HG03045 (cell line): ENCODE measurements around the gene TMIE.
"Not testable (repeated sequence)": the region's sequence is repeated elsewhere in the genome, so short reads cannot be mapped to it uniquely, and the experiment has no call there.

Experiments
- ATAC-seq: cut with Tn5 transposase; IDR thresholded peaks from one replicate; pipeline ENCODE4 v1.9.1; 2021; ENCODE audit warnings: mild to moderate bottlenecking, moderate library complexity; ENCODE audit not compliant: unreplicated experiment

The TMIE gene

GRCh38 chr3:46719044-46719565 is 17.9 kb downstream of the TMIE start:
- ATAC-seq: no peak

GRCh38 chr3:46719735-46720271 is 18.6 kb downstream of the TMIE start:
- no peak for ATAC-seq

GRCh38 chr3:46721009-46721408 is 19.8 kb downstream of the TMIE start:
- ATAC-seq: no peak

DNA sequence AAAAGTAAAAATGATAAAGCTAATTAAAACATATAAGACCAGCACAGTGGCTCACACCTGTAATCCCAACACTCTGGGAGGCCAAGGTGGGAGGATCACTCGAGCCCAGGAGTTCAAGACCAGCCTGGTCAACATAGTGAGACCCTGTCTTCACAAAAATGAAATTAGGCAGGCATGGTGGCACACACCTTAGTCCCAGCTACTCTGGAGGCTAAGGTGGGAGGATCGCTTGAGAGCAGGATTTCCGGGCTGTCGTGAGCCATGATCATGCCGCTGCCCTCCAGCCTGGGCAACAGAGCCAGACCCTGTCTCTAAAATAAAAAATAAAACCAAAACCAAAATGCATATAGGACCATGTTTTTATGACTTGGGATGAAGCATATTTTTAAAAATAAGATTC is 21.3 kb downstream of the TMIE start:
- ATAC-seq: no peak

- ATAC-seq: no peak
These were observed 23.2 kb downstream of the TMIE start for GRCh38 chr3:46724424-46724823.

- no peak for ATAC-seq
These were observed 24.6 kb downstream of the TMIE start for GRCh38 chr3:46725621-46726314.

DNA sequence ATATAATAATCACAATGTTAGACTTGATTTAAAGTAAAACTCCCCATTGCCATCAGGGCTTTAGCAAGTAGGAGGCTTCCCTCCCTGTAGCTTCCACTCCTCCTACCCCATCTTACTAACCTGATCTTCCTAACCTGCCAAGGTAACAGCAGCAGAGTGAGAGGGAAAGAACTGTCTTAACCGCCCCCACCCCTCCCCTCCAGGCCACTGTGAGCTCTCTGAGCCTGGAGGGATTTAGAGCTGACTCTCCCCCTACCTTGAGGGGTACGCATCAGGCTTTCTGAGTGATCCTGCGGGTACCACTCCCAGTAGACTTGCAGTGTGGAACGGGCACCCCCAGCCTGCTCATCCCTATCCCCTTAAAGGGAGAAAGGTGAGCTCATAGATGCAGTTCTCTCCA is 27.8 kb downstream of the TMIE start:
- ATAC-seq: no peak

DNA sequence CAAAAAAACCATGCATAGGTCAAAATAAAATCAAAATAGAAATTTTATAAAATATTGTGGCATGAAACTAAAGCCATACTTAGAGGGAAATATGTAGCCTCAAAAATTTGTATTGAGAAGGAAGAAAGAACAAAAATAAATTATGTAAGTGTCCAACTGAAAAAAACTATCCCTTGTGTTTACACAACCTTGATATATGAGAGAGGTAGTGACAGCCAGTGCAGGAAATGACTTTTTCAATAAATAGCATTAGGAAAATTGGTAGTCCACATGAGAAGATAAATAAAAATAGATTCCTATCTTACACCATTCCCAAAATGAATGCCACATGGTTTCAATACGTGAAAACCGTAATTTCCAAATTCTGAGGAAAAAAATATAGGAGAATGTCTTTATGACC is 29.6 kb downstream of the TMIE start:
- ATAC-seq: no peak

- ATAC-seq: no peak
These were observed 30.6 kb downstream of the TMIE start for GRCh38 chr3:46731795-46732194.

DNA sequence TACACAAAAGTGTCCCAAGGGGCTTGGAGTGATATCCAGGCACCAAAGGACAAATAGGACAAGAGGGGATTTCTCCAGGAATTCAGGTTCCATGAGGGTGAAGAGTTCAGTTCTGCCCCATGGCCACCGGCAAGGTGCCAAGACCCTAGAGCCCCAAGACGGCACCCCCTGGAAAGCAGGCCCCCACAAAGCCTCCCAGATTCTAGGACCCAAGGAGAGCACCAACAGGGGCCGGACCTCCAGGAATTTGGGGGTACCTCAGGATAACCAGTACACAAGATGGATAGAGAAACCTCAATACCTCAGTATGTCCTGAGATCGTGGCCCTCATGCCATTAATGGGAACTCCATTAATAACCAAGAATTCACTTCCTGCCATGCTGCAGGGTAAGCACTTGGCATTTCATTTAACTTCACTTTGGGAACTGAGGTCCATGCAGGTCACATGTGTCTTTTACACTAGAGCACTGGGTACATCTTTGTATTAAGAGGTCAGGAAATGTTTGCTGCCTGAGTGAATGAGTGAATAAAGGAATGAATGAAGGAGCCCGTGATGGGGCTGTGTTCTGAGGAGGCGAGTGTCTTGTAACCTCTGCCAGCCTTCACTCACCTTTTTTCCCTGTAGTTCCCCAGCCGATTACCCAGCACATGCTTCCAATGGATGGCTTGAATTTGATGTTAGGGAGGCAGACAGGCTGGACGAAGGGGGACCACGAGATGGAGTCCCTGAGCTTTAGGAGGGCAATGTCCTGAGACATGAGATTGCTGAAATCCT is 32.0 kb downstream of the TMIE start:
- ATAC-seq: no peak

GRCh38 chr3:46734773-46735172 is 33.6 kb downstream of the TMIE start:
- ATAC-seq: no peak

- no peak for ATAC-seq
These were observed 35.0 kb downstream of the TMIE start for GRCh38 chr3:46736006-46736872.

- ATAC-seq: no peak
These were observed 36.1 kb downstream of the TMIE start for GRCh38 chr3:46737329-46737731.

GRCh38 chr3:46739565-46739964 is 38.4 kb downstream of the TMIE start:
- ATAC-seq: not testable (repeated sequence)

- ATAC-seq: no peak
These were observed 41.9 kb downstream of the TMIE start for GRCh38 chr3:46742992-46743585.

GRCh38 chr3:46746711-46747110 is 45.5 kb downstream of the TMIE start:
- ATAC-seq: no peak

DNA sequence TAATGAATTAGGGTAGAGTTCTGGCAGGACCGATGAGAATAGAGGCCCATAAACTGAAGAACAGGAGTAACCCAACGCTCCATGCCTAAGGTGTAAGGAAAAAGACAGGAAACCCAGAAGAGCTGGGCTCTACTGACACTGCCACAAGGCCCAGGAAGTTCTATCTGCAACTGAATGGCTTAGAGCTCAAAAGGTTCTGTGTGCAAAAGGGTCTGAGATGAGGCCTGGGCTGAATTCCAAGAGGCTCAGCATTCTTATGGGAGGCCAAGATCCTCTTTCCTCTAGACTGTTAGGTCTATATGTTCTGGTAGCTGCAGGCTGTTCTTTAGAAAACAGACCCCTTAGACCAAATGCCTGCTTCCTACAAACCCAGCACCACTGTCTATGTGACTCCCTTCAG is 47.0 kb downstream of the TMIE start:
- ATAC-seq: no peak

DNA sequence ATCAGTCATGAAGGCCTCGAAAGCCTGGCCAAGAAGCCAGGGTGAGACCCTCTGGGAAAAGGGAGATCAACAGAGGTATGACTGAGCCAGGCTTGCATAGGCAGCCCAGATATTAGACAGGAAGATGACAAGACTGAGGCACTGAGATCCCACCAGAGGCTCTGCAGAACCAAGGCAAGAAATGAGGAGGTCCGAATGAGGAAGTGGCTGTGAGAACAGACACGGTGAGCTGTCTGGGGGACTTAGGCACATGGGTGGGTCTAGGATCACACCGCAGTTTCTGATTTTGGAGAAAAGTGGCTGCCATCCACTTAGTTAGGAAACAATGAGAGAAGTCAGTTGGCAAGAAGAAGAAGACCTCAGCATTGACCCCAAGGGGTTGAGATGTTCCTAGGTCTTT is 47.9 kb downstream of the TMIE start:
- no peak for ATAC-seq

DNA sequence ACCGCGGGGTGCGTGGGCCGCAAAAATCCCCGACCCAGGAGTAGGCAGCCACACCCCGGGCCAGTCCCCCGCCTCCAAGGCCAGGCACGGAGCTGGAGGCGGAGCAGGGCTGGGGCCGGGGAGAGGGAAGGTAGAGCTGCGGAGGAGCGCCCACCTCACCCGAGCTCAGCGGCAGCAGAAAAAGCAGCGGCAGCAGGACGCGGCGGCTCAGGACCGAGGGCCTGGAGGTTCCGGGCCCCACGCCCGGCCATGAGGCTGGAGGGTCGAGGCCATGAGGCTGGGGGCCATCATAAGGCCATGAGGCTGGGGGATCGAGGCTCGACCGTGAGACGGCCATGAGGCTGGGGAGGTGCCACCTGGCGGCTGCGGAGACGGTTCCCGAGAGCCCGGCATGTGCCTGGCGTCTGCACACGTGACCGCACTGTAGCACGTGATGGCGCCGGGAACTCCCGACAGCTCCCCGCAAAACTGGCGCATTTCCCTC is 49.4 kb downstream of the TMIE start:
- no peak for ATAC-seq

- not testable (repeated sequence) for ATAC-seq
These were observed 51.9 kb downstream of the TMIE start for GRCh38 chr3:46753127-46753526.
